ENCODE data around the gene NMNAT2.

The NMNAT2 gene

DNA sequence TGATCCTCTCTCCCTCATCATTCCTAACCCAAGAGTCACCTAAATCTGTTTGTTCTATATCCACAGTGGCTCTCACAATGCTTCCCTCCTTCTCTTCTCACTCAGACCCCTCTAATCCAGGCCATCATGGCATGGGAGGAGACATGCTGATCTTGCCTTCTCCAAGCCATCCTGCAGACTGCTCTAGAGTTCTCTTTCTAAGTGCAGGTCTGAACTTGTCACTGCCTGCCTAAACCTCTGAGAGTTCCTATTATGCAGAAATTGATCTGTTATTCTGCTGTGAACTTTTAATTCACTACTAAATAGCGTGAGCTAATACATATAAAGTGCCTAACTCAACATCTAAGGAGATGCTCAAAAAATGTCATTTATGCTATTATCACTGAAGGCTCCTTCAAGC lies 205.3 kb downstream of the NMNAT2 start:
- no peak for DNase-seq (ENCODE audit: low read depth)

DNA sequence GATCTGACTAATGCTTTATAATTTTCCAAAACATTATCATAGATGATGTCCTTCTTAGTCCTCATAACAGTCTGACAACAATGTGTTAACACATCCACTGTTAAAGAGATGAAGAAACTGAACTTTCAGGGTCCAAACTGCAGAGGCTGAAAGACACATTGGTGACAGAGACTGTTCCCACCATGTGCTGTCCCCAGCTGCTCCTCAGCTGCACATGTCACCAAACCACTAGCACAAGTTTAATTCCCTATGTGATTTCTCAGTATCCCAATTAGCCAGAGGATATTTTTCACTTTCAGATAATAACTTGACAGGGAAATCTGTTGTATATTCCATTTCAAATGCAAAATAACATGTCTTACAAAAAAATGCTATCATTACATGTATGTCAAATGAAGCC lies 207.5 kb downstream of the NMNAT2 start:
- DNase-seq (ENCODE audit: low read depth): no peak

DNA sequence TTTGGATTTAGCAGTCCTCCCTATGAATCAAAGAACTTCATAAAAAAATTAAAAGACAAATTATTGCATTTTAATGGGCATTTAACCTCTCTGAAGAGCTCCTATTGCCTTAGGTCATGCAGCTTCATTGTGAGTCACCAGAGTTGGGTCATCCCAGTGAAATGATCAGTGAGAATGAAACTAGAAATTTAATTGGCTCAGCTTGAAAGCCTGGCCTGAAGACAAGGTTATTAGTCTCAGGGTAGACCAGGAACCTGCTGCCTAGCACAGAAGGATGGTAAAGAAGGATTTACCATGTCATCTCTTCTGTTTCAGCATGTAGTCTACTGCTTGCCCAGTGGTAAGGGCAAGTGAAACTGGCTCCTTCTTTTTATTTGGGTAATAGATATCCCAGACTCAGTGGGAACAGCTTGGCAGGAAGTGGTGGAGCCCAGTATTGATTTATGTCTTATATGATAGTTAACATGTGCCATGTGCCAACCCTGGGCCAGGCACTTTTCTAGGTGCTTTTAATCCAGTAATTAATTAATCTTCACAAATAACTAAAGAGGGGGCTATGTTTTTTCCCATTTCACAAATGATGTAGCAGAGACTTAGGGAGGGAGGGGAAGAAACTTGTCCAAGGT lies 208.5 kb downstream of the NMNAT2 start:
- no peak for DNase-seq (ENCODE audit: low read depth)

DNA sequence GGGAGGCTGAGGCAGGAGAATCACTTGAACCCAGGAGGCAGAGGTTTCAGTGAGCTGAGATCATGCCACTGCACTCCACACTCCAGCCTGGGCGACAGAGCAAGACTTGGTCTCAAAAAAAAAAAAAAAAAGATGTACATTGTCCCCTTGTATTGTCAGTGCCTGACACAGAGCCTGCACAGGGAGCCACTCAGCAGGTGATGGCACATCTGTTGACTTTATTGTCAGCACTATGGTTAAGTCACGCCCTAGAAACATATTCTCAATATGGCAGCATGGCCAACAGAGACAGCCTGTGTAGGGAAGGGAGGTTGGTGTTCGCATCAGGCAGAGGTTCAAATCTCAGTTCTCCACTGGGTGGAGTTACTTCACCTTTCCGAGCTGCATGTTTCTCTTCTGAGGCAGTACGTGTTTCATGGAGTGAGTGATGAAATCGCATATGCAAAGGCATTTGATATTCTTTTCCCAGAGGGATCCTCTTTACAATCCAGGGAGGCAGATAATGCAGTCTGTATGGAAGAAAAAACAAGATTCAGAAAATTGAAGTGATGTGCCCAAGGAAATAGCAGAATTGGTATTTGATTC lies 211.6 kb downstream of the NMNAT2 start:
- DNase-seq (ENCODE audit: low read depth): no peak

DNA sequence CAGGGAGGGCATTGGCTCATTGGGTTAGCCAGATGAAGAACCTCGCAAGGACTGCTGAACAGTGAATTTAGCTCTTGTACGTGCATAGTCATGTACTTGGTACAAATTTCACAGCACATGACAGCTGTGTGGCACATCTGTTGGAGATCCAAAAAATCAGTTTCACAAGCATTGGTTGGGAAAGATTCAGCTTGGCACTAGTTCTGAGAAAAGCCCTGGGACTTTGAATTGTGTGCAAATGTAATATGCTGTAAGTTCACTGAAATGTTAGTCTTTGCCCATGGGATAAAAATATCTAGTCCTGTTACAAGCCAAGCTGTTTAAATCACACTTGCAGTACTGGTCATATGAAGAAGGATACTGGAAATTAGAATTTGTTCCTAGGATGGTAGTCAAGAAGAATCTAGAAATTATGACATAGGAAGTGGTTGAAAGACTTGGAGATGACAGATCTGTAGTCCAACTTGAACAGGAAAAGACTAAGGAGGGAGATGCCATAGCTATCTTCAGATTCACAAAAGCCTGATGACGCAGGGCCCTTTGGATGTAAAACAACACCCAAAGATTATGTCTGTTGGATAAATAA lies 212.9 kb downstream of the NMNAT2 start:
- no peak for DNase-seq (ENCODE audit: low read depth)

DNA sequence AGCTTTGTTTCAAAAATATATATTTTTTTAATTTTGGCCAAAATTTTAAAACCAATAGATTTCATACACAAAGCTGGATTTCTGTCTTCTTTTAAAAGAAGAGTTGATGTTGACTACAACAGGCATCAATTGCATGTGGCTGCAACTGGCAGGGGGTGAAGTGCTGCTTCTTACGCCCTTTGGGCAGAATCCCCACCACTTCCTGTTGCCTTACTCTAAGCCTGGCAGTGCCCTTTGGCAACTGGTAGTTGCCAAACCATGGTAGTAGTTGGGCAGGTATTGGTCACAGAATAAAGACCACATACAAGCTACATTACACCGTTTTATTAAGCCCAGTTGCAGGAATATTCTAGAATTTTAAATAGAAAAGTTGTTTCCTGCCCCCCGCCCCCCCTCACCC lies 215.1 kb downstream of the NMNAT2 start:
- DNase-seq (ENCODE audit: low read depth): no peak

DNA sequence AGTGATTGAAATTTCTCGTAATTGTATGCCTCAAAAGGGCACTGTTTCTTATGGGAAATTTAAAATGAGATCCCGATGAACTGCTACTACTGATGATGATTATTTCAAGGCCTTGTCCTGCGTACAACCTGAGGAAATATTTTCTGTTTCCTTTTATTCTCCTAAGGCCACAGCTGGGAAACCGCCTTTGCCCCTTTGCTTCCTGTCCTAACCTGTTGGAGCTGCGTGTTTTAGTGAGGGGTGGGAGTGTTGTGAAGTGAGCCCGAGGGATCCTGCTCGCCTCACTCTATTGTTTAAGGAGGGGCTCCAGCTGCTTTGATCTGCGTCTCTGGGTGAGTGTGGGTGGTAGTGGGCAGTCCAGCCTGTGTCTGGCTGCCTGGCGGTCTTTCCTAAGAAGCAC lies 217.7 kb downstream of the NMNAT2 start:
- no peak for DNase-seq (ENCODE audit: low read depth)

DNA sequence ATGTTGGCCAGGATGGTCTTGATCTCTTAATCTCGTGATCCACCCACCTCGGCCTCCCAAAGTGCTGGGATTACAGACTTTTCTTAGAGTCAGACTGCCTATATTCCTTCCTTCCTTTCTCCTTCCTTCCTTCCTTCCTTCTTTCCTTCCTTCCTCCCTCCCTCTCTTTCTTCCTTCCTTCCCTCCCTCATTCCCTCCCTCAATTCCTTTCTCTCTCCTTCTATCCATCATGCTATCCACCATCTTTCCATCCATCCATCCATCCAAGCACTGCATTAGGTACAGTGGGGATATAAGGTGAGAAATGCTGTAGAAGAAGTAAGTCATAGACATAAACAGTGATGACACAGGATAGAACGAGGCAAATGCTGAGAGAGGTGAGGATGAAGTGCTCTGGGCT lies 218.9 kb downstream of the NMNAT2 start:
- DNase-seq (ENCODE audit: low read depth): no peak

DNA sequence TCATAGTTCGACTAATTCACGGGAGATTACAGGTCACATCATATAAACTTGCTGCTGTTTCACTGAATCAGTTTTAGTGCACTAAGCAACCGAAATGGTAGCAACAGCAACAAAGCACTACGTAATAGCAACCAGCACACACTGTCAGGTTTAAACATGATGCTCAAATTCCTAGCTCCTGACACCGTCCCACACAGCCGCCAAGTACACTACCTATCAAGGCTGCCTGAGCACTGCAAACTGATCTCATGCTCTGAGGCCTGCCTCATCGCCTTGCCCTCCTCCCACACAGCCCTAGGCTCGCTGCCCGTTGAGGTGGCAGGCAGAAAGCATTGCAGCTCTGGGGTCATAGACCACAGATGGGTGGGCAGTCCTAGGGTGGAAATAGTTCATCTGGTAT lies 219.7 kb downstream of the NMNAT2 start:
- DNase-seq (ENCODE audit: low read depth): no peak
